Measurements from ENCODE around the gene KIFC1.
"Not testable (repeated sequence)": the region's sequence is repeated elsewhere in the genome, so short reads cannot be mapped to it uniquely, and the experiment has no call there.

KIFC1 gene

DNA sequence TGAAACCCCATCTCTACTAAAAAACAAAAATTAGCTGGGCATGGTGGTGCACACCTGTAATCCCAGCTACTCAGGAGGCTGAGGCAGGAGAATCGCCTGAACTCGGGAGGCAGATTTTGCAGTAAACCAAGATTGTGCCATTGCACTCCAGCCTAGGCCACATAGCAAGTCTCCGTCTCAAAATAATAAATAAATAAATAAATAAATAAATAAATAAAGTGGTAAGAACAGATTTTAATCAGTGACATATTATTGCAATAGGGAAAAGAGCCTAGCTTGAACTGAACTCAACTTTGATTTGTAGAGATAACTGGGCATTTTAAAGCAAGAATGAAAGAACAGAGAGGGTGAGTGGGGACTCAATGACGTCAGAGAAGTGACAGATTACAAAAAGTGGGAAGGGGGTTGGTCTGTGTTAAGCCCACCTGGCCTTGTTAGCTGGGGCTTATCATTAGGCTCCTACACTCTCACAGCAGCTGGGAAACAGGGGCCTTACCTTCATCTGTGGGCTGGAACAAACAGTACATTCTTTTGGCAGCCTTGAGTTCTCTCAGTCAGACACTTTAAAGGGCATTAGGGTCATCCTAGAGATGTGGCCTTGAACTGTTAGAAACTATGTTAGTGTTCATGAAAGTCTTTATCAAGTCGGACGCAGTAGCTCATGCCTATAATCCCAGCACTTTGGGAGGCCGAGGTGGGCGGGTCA, 24.5 kb upstream of the KIFC1 start:
- no peak for DNase-seq (ENCODE audit: insufficient read length)
- no peak for FAIRE-seq
- TF ChIP-seq POLR2AphosphoS5 (IDR thresholded peaks at IDR 0.05; ENCODE audit: low read depth, low read length) = no peak
- no peak for TF ChIP-seq POLR2A (IDR thresholded peaks at IDR 0.05; ENCODE audit: low read depth, low read length)
- no peak for TF ChIP-seq TAF1 (IDR thresholded peaks at IDR 0.05; ENCODE audit: borderline replicate concordance, low read depth, low read length)

DNA sequence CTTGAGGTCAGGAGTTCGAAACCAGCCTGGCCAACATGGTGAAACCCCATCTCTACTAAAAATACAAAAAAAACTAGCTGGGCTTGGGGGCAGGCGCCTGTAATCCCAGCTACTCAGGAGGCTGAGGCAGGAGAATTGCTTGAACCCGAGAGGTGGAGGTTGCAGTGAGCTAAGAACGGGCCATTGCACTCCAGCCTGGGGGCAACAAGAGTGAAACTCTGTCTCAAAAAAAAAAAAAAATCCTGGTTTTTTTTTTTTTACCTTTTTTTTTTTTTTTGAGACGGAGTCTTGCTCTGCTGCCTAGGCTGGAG, 24.0 kb upstream of the KIFC1 start:
- FAIRE-seq; DNase-seq (ENCODE audit: insufficient read length): not testable (repeated sequence)

DNA sequence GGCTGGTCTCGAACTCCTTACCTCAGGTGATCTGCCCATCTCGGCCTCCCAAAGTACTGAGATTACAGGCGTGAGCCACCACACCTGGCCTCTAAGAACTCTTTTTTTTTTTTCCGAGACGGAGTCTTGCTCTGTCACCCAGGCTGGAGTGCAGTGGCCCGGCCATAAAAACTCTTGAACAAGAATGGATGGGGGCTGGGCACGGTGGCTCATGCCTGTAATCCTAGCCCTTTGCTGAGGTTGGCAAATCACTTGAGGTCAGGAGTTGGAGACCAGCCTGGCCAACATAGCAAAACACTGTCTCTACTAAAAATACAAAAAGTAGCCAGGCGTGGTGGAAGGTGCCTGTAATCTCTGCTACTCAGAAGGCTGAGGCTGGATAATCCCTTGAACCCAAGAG, 19.7 kb upstream of the KIFC1 start:
- DNase-seq (ENCODE audit: insufficient read length); FAIRE-seq: not testable (repeated sequence)

DNA sequence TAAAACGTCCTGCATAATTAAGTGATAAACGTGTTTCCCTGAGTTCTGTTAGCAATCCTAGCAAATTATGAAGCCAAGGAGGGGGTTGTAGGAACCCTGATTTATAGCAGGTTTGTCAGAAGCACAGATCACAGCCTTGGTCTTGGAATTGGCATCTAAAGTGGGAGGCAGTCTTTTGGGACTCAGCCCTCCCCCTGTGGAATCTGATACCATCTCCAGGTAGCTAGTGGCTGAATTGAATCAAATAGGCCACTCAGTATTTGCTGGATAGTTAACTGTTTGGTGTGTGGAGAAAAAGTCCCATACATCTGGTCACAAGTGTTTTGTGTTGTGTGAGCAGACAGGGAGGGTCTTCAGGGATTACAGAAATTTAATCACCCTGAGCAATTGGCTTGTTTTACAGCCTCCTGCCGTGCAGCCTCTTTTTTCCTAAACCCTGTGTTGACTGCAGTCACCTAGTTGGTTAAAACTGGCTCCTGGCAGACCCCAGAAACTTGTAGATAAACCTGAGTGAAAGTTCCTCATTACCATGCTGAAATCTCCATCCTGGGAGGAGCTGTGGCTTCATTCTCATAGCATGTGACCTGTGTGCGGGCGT, 19.0 kb upstream of the KIFC1 start:
- no peak for TF ChIP-seq POLR2AphosphoS5 (IDR thresholded peaks at IDR 0.05; ENCODE audit: low read depth, low read length)
- TF ChIP-seq POLR2A (IDR thresholded peaks at IDR 0.05; ENCODE audit: low read depth, low read length) = no peak
- TF ChIP-seq TAF1 (IDR thresholded peaks at IDR 0.05; ENCODE audit: borderline replicate concordance, low read depth, low read length) = no peak
- FAIRE-seq (peak; percentile 33), DNase-seq (ENCODE audit: insufficient read length) (no peak)

DNA sequence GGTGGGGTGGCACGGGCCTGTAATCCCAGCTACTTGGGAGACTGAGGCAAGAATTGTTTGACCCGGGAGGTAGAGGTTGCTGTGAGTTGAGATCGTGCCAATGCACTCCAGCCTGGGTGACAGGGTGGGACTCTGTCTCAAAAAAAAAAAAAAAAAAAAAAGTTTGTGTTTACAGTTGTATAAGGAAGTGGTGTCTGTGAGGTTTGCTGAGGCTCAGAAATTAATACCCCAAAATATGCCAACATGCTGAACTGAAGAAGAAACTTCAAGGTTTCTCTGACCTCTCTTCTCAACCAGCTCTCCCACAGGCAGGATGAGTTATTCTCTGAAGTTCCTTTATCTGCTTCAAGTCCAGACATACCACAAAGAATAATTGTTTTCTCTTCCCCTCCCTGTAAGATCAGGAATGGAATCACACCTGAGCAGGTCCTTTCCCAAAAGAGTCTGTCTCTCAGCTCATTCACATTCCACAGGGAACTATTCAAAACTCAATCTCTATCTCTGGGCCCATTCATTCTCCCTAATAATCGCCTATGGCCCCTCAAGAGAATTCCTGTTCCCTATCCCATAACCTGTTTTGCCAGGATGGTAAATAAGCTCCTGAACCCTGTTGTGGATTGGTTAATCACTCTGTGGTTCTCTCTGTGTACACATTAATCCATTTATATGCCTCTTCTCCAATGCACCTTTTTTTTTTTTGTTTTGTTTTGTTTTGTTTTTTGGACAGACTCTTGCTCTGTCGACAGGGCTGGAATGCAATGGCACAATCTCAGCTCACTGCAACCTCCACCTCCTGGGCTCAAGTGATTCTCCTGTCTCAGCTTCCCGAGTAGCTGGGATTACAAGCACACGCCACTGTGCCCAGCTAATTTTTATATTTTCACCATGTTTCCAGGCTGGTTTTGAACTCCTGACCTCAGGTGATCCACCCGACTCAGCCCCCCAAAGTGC, 17.4 kb upstream of the KIFC1 start:
- no peak for FAIRE-seq
- no peak for DNase-seq (ENCODE audit: insufficient read length)
- TF ChIP-seq POLR2AphosphoS5 (IDR thresholded peaks at IDR 0.05; ENCODE audit: low read depth, low read length) = no peak
- no peak for TF ChIP-seq POLR2A (IDR thresholded peaks at IDR 0.05; ENCODE audit: low read depth, low read length)
- no peak for TF ChIP-seq TAF1 (IDR thresholded peaks at IDR 0.05; ENCODE audit: borderline replicate concordance, low read depth, low read length)

DNA sequence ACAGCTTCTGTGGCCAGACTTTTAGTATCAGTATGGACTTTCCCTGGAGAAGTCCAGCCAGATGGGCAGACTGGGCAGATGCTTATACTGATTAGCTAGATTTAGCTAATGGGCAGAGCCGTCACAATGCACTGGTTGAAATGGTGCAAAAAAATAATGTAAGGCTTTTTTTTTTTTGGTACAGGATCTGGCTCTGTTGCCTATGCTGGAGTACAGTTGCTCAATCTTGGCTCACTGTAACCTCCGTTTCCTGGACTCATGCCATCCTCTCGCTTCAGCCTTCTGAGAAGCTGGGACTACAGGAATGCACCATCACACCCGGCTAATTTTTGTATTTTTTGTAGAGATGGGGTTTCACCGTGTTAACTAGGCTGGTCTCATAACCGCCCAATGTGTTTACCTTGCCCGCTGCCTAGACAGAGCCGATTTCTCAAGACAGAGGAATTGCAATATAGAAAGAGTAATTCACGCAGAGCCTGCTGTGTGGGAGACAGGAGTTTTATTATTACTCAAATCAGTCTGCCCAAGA, 16.4 kb upstream of the KIFC1 start:
- TF ChIP-seq POLR2AphosphoS5 (IDR thresholded peaks at IDR 0.05; ENCODE audit: low read depth, low read length) (no peak), POLR2A (IDR thresholded peaks at IDR 0.05; ENCODE audit: low read depth, low read length) (no peak), TAF1 (IDR thresholded peaks at IDR 0.05; ENCODE audit: borderline replicate concordance, low read depth, low read length) (no peak)
- FAIRE-seq (no peak), DNase-seq (ENCODE audit: insufficient read length) (no peak)

DNA sequence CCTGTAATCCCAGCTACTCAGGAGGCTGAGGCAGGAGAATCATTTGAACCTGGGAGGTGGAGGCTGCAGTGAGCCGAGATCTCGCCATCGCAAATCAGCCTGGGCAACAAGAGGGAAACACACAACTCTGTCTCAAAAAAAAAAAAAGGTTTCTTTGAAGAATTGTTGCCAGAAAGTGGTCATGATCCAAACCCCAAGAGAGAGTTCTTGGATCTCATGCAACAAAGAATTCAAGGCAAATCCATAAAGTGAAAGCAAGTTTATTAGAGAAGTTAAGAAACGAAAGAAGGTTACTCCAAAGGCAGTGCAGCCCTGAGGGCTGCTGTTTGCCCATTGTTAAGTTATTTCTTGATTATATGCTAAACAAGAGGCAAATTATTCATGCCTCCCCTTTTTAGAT, 14.5 kb upstream of the KIFC1 start:
- TF ChIP-seq TAF1 (IDR thresholded peaks at IDR 0.05; ENCODE audit: borderline replicate concordance, low read depth, low read length) (no peak), POLR2AphosphoS5 (IDR thresholded peaks at IDR 0.05; ENCODE audit: low read depth, low read length) (no peak), POLR2A (IDR thresholded peaks at IDR 0.05; ENCODE audit: low read depth, low read length) (no peak)
- DNase-seq (ENCODE audit: insufficient read length) (no peak), FAIRE-seq (no peak)

DNA sequence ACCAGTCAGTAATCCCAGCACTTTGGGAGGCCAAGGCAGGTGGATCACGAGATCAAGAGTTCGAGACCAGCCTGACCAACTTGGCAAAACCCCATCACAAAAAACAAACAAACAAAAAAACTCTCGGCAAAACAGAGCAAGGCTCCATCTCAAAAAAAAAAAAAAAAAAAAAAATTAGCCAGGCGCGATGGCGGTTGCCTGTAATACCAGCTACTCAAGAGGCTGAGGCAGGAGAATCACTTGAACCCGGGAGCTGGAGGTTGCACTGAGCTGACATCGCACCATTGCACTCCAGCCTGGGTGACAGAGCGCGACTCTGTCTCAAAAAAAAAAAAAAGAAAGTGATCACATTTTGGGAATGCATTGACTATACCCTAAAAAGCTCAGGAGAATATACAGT, 12.4 kb upstream of the KIFC1 start:
- FAIRE-seq; DNase-seq (ENCODE audit: insufficient read length): not testable (repeated sequence)

DNA sequence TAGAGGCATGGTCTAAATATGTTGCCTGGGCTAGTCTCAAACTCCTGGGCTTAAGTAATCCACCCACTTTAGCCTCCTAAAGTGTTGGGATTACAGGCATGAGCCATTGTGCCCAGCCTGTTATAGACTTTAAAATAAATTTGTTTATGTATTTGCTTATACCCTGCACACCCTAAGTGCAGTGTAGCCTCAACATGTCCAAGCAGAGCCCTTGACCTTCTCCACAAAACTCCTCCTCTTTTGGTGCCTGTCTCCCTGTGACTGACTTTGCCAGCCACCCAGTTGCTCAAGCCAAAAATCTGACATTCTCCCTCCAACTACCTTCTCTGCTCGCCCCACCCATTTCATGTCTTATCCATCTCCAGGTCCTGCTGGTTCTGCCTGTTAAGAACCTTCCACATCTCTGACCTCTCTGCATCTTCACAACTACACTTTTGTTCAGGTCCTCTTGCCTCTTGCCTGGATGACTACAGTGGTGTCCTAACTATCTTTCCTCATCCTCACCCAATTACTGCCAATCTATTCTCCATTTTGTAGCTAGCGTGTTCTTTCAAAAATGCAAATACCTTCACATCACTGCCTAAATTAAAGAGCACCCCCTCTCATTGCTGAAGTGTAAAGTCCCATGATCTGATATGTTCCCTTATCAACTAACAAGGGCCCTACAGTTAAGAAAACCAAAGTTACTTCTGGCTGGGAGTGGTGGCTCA, 11.2 kb upstream of the KIFC1 start:
- TF ChIP-seq TAF1 (IDR thresholded peaks at IDR 0.05; ENCODE audit: borderline replicate concordance, low read depth, low read length) (no peak), POLR2A (IDR thresholded peaks at IDR 0.05; ENCODE audit: low read depth, low read length) (no peak), POLR2AphosphoS5 (IDR thresholded peaks at IDR 0.05; ENCODE audit: low read depth, low read length) (no peak)
- FAIRE-seq (no peak), DNase-seq (ENCODE audit: insufficient read length) (no peak)

DNA sequence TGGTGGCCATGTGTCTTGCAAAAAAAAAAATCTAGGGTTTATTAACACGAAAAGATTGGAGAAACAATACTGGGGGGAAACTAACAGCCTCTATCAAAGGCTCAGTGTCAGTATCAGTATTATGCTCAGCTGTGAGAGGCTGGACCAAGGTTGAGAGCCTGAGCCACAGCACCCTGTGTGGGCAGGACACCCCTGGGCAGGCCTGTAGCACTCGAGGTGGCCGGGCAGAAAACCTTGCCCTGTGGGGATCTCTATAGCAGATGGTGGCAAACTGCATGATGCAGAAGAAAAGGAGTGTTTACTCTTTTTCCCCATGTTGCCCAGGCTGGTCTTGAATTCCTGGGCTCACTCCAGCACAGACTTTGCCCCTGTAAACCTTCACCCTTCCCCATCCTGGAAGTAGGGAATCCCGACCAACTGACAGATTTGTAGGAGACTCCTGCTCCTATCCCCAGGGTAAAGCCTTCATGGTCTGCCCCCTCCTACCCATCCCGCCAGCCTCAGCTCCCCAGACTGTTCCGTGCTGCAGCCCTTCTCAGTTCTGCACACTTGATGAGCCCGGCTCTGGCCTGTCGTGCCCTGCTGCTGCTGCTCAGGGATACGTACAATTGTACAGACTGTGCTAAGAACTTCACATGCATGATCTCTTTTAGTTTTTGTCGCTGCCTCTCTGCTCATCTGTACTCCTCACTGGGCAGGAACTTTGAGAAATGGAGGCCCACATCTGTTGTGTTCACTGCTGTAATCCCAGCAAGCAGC, 8.0 kb upstream of the KIFC1 start:
- FAIRE-seq = no peak
- TF ChIP-seq TAF1 (IDR thresholded peaks at IDR 0.05; ENCODE audit: borderline replicate concordance, low read depth, low read length) (no peak), POLR2A (IDR thresholded peaks at IDR 0.05; ENCODE audit: low read depth, low read length) (no peak), POLR2AphosphoS5 (IDR thresholded peaks at IDR 0.05; ENCODE audit: low read depth, low read length) (no peak)

DNA sequence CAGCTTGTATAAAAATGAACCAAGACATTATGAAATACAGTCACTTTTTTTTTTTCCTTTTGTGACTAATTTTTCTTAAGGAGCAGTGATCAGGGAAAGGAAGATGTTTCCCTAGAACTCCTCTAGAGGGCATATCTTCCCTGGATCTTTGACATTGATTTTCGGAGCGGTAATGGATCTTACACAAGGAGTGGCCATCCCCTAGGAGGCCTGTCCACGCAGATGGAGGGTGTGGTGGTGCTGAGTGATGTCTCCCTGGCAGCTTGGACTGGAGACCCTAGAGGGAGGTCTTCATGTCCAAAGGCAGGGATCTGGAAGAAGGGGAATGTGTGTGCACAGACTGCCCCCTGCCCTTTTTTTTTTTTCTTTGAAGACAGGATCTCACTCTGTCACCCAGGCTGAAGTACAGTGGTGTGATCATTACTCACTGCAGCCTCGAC, 7.0 kb upstream of the KIFC1 start:
- DNase-seq (ENCODE audit: insufficient read length) (no peak), FAIRE-seq (no peak)

More for the DNA sequence above, 8.0 kb upstream of the KIFC1 start:
- DNase-seq (ENCODE audit: insufficient read length) = no peak

More for the DNA sequence above, 7.0 kb upstream of the KIFC1 start:
- TF ChIP-seq POLR2AphosphoS5 (IDR thresholded peaks at IDR 0.05; ENCODE audit: low read depth, low read length) (no peak), POLR2A (IDR thresholded peaks at IDR 0.05; ENCODE audit: low read depth, low read length) (no peak), TAF1 (IDR thresholded peaks at IDR 0.05; ENCODE audit: borderline replicate concordance, low read depth, low read length) (no peak)
